SK-N-SH (cell line): ENCODE results near the gene CDH15.

Source experiments
- CTCF ChIP-seq: fragments of 200-600 bp; sonication (generic); IDR thresholded peaks from 2 replicates; pipeline ENCODE4 v1.6.1; 2017; ENCODE audit warnings: antibody characterized with exemption, mild to moderate bottlenecking, moderate library complexity
- GABPA ChIP-seq: IDR thresholded peaks from 2 replicates; pipeline ENCODE4 v1.4.0; 2012; ENCODE audit warnings: low read depth, mild to moderate bottlenecking
- JUND ChIP-seq: IDR thresholded peaks from 2 replicates; pipeline ENCODE4 v1.4.0; 2012
- MAX ChIP-seq: IDR thresholded peaks from 2 replicates; pipeline ENCODE4 v1.4.0; 2012; ENCODE audit warnings: low read depth
- MXI1 ChIP-seq: IDR thresholded peaks from 2 replicates; pipeline ENCODE4 v1.6.1; 2012; ENCODE audit warnings: mild to moderate bottlenecking, low read depth, low read length, improper control_type of control experiment
- NFIC ChIP-seq: IDR thresholded peaks from 2 replicates; pipeline ENCODE4 v1.4.0; 2012; ENCODE audit warnings: borderline replicate concordance
- PBX3 ChIP-seq: IDR thresholded peaks from 2 replicates; pipeline ENCODE4; 2012
- POLR2AphosphoS5 ChIP-seq: IDR thresholded peaks from 2 replicates; pipeline ENCODE4 v1.6.1; 2012; ENCODE audit warnings: low read depth, low read length
- SMC3 ChIP-seq: IDR thresholded peaks from 2 replicates; pipeline ENCODE4 v1.6.1; 2012; ENCODE audit warnings: low read depth, low read length, improper control_type of control experiment

GRCh38 chr16:89122322-89122851, 49.2 kb upstream of the CDH15 start:
- TF ChIP-seq JUND (no peak), CTCF (no peak), MAX (no peak), NFIC (no peak), MXI1 (no peak), POLR2AphosphoS5 (no peak), GABPA (no peak), PBX3 (no peak), SMC3 (no peak)
